ENCODE data around the gene TTLL11. TPM values are rescaled to one million over a fixed set of nuclear protein-coding genes. Genes with fewer than 3 reads are reported as not detected.

Gene TTLL11
- total RNA-seq, 1 donor from 2014 or later, result 0.75 TPM

- Histone ChIP-seq H3K9me3 (ENCODE audit: low read depth) (no peaks in the 10 kb centered on the region), H3K4me2 (no peak overlapping the region), H3F3A (ENCODE audit: low read depth) (no peaks in the 10 kb centered on the region), H3K36me3 (no peaks in the 10 kb centered on the region), H3K27ac (no peak overlapping the region), H3K4me3 (no peak overlapping the region), H3K27me3 (no peaks in the 10 kb centered on the region), H3K9ac (no peak overlapping the region), H3K4me1 (no peaks in the 10 kb centered on the region), H3K79me2 (ENCODE audit: low read depth) (no peaks in the 10 kb centered on the region), H4K20me1 (ENCODE audit: low read depth) (peaks cover 14% of the 10 kb centered on the region), H2AFZ (replicated peaks) (no peak overlapping the region)
- no peaks in the 10 kb centered on the region for H3K9me3 Mint-ChIP-seq
- H3K27ac Mint-ChIP-seq, result no peak overlapping the region
- TF ChIP-seq, protein P1, sequence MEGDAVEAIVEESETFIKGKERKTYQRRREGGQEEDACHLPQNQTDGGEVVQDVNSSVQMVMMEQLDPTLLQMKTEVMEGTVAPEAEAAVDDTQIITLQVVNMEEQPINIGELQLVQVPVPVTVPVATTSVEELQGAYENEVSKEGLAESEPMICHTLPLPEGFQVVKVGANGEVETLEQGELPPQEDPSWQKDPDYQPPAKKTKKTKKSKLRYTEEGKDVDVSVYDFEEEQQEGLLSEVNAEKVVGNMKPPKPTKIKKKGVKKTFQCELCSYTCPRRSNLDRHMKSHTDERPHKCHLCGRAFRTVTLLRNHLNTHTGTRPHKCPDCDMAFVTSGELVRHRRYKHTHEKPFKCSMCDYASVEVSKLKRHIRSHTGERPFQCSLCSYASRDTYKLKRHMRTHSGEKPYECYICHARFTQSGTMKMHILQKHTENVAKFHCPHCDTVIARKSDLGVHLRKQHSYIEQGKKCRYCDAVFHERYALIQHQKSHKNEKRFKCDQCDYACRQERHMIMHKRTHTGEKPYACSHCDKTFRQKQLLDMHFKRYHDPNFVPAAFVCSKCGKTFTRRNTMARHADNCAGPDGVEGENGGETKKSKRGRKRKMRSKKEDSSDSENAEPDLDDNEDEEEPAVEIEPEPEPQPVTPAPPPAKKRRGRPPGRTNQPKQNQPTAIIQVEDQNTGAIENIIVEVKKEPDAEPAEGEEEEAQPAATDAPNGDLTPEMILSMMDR (IDR thresholded peaks at IDR 0.05), result no peak
- TF ChIP-seq EZH2 (IDR thresholded peaks at IDR 0.05) (no peak), EZH2phosphoT487 (IDR thresholded peaks at IDR 0.05) (no peak)
- no peak for DNase-seq (ENCODE audit: low spot score)
- H3K36me3 Mint-ChIP-seq, result no peaks in the 10 kb centered on the region
- H3K4me1 Mint-ChIP-seq, result no peaks in the 10 kb centered on the region
- H3K4me3 Mint-ChIP-seq, result no peak overlapping the region
- H3K27me3 Mint-ChIP-seq (ENCODE audit: insufficient read depth, low read depth), result peaks cover 2% of the 10 kb centered on the region
Measured at GRCh38 chr9:122058051-122058450, 35.1 kb downstream of the TTLL11 start.

- no peak overlapping the region for H3K4me3 ChIP-seq
- H3K27me3 Mint-ChIP-seq (ENCODE audit: insufficient read depth, low read depth), result peaks cover 2% of the 10 kb centered on the region
- no peaks in the 10 kb centered on the region for H3K9me3 Mint-ChIP-seq
- H3K4me3 Mint-ChIP-seq, result no peak overlapping the region
- H3K9me3 ChIP-seq (ENCODE audit: low read depth), result no peaks in the 10 kb centered on the region
- no peak overlapping the region for H3K4me2 ChIP-seq
- H3K36me3 Mint-ChIP-seq, result no peaks in the 10 kb centered on the region
- no peak overlapping the region for H3K27ac ChIP-seq
- H3K4me1 Mint-ChIP-seq, result no peaks in the 10 kb centered on the region
- H3K4me1 ChIP-seq, result no peaks in the 10 kb centered on the region
- no peak for DNase-seq (ENCODE audit: low spot score)
- no peaks in the 10 kb centered on the region for H3F3A ChIP-seq (ENCODE audit: low read depth)
- H3K27me3 ChIP-seq, result no peaks in the 10 kb centered on the region
- no peak overlapping the region for H3K27ac Mint-ChIP-seq
- H3K36me3 ChIP-seq, result no peaks in the 10 kb centered on the region
- H3K9ac ChIP-seq, result no peak overlapping the region
- H3K79me2 ChIP-seq (ENCODE audit: low read depth), result no peaks in the 10 kb centered on the region
- no peak for TF ChIP-seq EZH2 (IDR thresholded peaks at IDR 0.05)
- TF ChIP-seq, protein P1 (IDR thresholded peaks at IDR 0.05), result no peak
- TF ChIP-seq EZH2phosphoT487 (IDR thresholded peaks at IDR 0.05), result no peak
- no peak overlapping the region for H2AFZ ChIP-seq (replicated peaks)
- peaks cover 14% of the 10 kb centered on the region for H4K20me1 ChIP-seq (ENCODE audit: low read depth)
Measured at GRCh38 chr9:122057211-122057610, 35.9 kb downstream of the TTLL11 start.

GRCh38 chr9:122056484-122056883 lies 36.6 kb downstream of the TTLL11 start:
- H3K27me3 Mint-ChIP-seq (ENCODE audit: insufficient read depth, low read depth), result peaks cover 4% of the 10 kb centered on the region
- H3K79me2 ChIP-seq (ENCODE audit: low read depth), result no peaks in the 10 kb centered on the region
- TF ChIP-seq, protein P1 (IDR thresholded peaks at IDR 0.05), result no peak
- TF ChIP-seq EZH2phosphoT487 (IDR thresholded peaks at IDR 0.05), result no peak
- no peak for TF ChIP-seq EZH2 (IDR thresholded peaks at IDR 0.05)
- no peaks in the 10 kb centered on the region for H3K9me3 ChIP-seq (ENCODE audit: low read depth)
- no peak overlapping the region for H3K9ac ChIP-seq
- peaks cover 14% of the 10 kb centered on the region for H4K20me1 ChIP-seq (ENCODE audit: low read depth)
- no peaks in the 10 kb centered on the region for H3K9me3 Mint-ChIP-seq
- H3F3A ChIP-seq (ENCODE audit: low read depth), result no peaks in the 10 kb centered on the region
- peak; percentile 72 for DNase-seq (ENCODE audit: low spot score)
- H3K36me3 Mint-ChIP-seq, result no peaks in the 10 kb centered on the region
- H3K36me3 ChIP-seq, result no peaks in the 10 kb centered on the region
- no peaks in the 10 kb centered on the region for H3K4me1 ChIP-seq
- no peak overlapping the region for H3K4me3 ChIP-seq
- no peaks in the 10 kb centered on the region for H3K27me3 ChIP-seq
- no peak overlapping the region for H3K27ac Mint-ChIP-seq
- H3K4me3 Mint-ChIP-seq, result no peak overlapping the region
- no peaks in the 10 kb centered on the region for H3K4me1 Mint-ChIP-seq
- no peak overlapping the region for H3K27ac ChIP-seq
- H3K4me2 ChIP-seq, result no peak overlapping the region
- H2AFZ ChIP-seq (replicated peaks), result no peak overlapping the region

All from neural progenitor cell (in vitro differentiated cells).